Measurements from ENCODE around the gene WDR35.

DNA sequence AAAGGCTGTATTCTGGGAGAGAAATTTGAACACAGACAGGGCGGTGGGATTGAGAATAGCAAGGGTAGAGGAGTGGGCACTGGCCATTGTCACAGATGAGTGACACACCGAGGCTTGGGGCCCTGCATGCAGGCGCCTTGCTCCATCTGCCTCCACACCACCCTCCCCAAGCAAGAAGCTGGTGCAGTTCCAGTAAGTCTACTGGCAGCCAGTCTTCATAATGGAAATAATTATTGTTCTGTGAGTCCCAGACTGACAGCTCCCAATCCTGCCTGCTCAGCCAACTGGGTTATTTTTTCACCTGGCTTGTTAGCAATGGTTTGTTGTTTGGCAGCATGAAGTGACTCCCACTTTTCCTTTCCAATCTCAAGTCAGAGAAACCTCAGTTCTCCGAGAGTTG is 101.1 kb downstream of the WDR35 start:
- TF ChIP-seq ARNTL (CRISPR knock-in tag; IDR thresholded peaks at IDR 0.05; ENCODE audit: borderline replicate concordance, low read depth) (no peak), TOX (CRISPR knock-in tag; IDR thresholded peaks at IDR 0.05; ENCODE audit: borderline replicate concordance) (no peak), ZNF70 (CRISPR knock-in tag; IDR thresholded peaks at IDR 0.05) (no peak)
